Stimulated activated CD4-positive, alpha-beta T cell treated with anti-CD3 and anti-CD28 coated beads, Interleukin-4, amount 100 ng/mL, for 24 hours (primary cell): Measurements from ENCODE around the gene AMOTL2.

ENCODE experiments used
- DNase-seq: peaks from one replicate; pipeline ENCODE4 v3.0.0-alpha.2; 2020

Gene AMOTL2

DNA sequence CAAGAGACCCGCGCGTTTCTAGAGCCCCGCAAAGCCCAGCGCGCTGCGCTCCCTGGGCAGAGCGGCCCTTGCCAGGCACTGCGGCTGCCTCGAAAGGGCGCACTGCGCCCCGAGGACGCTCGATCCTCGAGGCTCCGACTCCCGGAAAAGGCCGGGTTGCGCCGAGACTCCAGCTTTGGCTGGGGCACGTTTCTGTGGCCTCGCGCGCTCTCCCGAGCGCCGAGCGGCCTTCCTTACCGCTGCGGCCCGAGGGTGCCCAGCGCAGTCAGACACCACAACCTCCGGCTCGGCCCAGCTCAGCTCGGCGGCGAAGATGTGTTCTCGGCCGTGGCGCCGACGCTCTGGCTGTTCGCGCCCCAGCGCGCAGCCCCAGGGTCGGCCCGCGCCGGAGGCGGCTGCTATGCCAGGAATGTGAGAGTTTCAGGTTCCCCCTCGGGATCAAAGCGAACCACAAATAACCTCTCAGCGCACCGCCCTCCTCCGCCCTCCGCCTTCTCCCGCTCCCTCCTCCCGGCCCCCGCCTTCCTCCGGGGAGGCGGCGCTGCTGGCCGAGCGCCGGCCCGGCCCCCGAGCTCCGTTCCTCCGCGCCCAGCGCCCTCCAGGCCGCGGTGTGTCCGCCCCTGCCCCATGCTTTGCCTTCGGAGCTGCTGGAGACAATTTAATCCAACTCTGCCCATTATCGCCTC lies at the start of gene AMOTL2:
TSS of gene AMOTL2 (minus strand) at position 343 of the 686 bp plus-strand sequence. CDS start 3,014 bp downstream, outside the sequence.
- no peak for DNase-seq

DNA sequence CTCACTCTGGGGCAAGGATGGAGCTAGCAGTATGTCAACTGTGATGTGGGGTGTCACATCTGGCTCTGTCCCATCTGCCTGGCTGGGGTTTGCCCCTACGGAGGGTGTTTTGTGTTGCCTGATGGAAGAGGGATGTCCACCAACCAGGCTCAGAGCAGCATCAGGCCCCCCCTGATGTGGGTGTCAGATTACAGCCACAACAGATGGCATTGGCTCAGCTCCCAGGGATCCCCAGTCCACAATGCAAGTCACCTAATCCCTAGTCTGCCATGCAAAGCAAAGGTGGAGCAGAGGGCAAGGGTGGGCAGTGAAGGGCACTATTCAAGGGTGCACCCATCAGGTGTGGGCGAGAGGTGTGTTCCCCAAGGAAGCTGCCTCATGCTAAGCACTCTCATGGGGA lies 48.9 kb upstream of the AMOTL2 start:
- no peak for DNase-seq

DNA sequence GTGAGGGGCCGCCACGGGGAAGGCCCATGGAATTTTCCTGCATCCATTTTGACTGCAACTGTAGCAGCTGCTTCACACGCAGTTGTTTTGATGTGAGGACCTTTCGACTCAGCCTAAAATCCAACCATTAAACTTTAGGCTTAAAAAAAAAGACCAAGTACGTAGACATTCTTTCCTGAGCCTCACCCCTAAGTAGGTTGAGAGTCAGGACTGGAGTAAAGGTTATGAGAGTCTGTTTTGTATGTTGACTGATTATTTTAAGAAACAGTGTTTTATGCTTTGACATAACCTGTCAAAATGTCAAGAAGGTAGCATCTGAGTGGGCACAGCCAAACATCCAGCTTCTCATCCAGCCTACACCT lies 45.7 kb upstream of the AMOTL2 start:
- DNase-seq = no peak

DNA sequence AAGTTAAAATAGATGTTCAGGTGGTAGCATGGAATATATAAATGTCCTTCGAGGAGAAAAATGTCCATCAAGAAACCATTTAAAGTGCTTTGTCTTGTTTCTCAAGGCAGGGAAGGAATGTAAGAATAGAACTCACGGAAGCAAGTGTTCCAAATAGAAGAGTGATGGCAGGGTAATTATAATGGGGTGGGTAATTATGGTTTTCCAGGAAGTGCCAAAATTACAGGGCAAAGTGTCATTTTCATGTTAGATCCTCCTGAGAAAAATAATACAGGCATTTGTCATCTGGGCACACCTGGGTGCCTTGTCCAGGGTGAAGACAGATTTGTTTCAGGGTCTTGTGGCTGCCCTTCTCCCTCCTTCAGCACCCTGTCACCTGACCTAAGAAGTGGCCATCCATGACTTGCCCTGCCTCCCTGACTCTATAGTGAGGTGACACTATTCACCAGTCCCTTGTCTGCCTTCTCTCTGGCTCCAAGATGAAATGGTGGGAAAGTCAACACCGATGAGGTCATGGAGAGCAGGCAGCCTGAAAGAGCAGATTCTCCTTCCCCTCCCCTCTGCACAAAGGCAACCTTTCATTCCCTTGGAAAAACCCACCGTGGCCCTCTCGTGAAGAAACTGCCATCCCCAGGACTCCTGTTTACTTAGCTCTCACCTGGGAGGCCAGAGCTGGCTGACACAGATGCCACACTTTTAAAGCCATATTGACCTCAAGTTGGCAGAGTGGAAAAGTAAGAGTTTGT lies 45.1 kb upstream of the AMOTL2 start:
- no peak for DNase-seq

DNA sequence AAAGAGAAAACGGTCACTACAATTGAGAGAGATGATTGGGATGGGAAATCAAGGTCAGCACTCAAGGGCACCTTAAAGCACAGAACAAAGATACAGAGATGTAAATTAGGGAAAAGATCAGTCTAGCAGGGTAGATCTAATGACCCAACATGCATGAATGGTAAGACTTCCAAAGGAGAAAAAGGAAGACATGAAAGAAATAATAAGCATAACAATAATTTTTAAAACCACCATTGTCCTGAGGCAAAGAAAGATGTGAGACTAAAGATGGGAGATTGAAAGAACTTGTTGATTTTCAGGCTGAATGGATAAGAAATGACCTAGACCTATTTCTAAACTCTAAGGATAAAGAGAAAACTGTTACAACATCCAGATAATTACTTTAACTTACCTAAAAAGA lies 34.8 kb upstream of the AMOTL2 start:
- no peak for DNase-seq

DNA sequence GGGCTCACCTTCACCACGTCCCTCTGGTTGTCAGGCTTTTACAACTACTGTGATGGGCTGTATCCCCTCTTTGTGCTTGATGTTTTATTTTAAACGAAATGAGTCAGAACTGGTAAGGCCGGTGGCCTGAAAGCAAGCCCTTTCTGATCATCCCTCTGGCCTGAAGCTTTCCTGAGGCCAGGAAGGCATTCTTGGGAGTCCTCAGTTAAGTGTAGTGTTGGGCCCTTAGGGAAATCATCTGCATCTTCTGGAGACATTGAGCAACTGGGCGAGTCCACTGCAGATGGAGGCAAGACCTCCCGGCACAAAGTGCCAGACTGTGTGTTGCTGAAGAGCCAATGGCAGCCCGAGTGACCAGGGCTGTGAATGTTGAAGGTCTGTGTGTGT lies 33.0 kb upstream of the AMOTL2 start:
- DNase-seq = no peak

DNA sequence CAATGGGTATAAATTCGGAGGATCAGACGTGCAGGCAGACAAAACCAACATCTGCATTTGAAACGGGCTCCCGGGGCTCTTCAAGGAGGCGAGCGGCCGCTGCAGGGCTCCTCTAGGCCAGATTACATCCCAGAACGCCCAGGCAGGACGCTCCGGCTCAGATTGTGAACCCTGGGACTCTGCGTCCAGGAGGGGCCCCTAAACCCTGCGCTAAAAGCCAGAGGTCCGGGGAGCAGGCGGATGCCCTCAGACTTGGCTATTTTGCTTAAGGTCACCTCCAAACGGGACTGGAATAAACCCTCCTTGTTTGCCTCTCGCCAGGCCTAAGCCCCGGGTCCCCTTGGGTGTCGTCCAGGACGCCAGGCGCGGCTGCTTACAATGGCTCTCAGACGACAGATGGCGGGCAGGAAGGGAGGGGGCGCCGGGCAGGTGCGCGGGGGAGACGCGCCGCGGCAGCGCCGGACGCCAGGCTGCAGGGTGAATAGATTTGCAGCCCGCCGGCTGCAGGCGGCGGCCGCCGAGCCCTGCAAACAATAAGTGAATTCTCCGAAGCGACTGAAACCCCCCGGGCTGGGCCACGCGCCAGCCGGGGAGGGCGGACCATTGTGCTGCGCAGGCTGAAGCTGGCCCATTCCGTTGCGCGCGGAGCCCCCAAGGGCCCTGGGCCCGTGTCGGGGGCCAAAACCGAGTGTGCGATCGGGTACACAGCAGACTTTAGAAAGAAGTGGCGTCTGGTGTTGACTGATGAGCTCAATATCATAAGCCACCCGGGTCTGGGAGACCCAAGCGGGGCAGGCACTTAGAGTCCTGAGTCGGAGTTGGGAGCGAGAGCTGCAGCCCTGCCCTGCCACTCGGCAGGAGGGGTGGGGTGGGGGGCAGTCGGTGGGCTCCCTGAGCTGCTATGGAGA lies 32.3 kb upstream of the AMOTL2 start:
- DNase-seq = no peak

DNA sequence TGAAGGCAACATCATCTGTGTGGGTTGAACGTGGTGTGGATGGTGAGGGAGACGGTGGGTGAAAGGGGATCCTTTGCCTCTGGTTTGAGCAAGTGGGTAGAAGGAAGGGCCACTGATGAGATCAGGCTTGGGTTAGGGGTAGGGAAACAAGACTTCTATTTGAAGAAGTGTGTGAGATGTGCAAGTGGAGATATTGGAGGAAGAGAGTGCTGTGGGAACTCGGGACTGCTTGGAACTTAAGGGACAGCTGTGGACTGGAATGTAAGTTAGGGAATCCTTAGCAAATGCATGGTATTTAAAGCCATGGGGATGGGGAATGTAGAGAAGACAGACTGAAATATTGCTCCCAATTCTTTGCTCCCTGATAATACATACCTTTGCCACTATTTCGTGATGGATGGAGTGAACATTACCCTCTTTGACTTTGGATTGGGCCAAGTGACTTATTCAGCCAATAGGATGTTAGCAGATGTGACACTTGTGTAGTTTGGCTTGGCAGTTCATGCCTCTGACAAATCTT lies 30.2 kb upstream of the AMOTL2 start:
- DNase-seq = no peak

DNA sequence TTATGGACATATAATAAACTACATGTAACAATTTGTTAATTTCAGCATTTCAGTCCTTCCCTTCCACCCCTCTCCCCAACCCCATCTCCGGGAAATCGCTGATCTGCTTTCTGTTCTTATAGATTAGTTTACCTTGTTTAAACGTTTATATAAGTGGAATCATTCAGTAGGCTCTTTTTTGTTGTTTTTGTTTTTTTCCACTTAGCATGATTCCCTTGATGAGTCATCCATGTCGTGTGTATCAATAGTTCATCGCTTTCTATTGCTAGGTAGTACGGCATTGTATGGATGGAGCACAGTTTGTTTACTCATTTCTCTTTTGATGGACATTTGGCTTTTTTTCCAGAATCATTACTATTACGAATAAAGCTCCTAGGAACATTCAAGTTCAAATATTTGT lies 23.5 kb upstream of the AMOTL2 start:
- no peak for DNase-seq

DNA sequence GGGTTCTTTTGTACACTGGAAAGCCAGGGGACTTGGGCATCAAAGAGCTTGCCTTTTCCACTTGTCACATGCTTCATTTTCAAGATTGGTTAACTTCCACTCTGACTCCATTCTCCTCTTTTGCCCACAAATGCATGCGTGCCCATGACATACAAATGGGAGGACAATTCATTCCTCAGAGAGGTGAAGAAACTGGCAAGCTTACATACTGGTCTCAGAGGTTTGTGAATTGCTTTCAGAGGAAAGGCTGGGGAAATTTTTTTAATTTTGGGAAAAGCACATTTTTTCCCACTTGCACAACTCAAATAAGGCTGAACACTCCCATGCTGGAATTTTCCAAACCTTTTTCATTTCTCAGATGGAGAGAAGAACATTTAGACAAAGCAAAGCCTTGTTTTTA lies 20.9 kb upstream of the AMOTL2 start:
- DNase-seq = no peak

DNA sequence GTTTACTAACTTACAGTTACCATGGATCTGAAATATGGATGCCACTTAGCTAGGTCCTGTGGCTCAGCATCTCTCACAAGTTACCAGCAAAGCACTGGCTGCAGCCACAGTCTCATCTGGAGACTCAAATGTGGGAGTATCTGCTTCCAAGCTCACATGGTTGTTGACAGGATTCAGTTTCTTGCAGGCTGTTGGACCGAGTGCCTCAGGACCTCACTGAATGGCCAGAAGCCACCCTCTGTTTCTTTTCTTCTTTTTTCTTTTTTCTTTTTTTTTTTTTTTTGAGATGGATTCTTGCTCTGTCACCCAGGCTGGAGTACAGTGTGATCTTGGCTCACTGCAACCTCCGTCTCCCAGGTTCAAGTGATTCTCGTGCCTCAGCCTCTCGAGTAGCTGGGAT lies 20.1 kb upstream of the AMOTL2 start:
- DNase-seq = no peak

DNA sequence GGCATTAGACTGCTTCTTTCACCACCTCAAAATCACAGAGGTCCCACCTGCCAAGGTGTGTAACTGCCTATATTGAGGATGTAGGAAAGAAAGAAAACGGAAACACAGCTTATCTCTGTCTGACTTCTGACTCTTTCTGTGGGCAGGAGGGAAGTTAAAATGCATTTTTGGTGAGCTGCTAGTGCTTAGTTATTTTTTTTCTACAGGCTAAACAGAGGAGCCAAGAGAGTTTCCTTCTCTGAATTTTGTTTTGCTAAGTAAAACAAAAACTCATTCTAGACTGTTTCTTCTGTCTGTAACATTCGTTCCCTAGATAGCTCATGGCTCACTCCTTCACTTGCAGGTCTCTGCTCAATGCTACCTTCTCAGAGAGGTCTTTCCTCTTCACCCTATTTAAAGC lies 18.8 kb upstream of the AMOTL2 start:
- no peak for DNase-seq

DNA sequence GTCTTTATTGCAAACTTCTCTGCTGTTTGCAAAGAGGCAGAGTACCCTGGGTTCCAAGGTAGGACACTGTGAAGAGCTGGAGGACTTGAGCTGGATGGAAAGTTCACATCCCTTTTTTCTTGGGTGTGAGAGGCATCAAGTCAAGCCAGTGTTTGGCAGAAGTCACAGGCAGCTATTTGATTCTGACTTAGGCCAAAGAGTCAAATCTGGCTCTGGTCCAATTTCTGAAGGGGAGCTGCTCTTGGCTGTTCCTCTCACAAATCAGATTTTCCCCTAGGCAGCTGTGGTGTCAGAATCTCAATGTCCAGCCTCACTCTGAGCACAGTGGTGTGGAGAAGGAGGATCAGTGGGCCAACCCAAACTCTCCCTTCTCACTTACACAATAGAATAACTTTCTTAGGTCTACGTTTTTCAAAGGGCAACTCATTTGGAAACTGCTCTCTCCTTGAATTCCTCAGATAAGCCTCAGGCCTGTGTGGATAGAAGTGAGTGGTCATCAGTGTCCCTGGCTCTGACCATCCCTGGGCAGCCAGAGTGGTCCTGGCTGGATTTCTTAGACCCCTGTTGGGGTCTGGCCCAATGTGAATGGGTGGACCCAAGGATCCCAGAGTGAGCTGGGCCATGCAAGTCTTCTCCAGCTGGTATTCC lies 18.2 kb upstream of the AMOTL2 start:
- no peak for DNase-seq

DNA sequence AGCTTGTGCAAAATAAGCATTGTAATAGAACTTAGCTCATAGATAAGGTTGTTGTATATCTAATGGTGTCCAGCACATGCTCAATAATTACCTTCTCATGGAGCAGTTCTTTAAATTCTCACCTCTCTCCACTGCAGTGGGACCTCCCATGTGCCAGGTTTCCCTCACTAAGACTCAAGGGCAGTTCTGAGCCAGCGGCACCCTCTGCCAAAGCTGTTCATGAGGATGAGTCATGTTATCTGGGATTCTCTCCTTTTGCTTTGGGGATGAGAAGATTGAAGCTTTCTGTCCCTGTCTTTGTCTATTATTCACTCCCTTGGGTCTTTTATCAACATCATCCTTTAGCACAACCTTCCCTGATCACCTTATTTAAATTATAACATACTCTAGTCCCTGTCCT lies 15.6 kb upstream of the AMOTL2 start:
- no peak for DNase-seq

DNA sequence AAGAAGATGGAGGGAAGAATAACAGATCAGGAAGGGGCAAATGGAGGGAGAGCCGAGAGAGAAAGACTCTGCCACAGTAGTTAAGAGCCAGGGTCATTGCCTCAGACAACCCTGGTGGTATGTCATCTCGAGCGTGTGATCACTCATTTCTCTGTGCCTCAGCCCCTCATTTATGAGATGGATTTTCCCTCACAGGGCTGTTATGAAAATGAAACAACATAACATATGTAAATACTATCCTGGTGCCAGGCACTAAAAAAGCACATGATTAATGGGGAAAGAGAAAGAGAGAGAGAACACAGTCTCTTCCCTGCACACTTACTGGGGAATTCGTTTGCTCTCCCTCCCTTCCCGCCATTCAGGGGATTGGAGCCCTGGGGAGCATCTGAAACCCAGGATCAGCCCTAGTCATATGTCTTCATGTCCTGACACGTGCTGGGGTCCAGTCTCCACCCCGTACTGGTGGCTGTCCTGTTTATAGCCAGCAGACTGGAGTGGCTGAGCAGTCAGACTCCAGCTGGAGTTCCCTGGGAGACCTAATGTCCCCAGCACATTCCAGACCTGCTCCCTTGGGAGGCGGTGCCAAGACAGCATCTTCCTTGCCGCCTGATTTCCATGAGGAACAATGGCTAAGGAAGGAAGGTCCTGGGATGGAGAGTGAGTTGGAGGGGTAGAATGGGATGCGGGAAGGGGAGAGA lies 14.7 kb upstream of the AMOTL2 start:
- DNase-seq = no peak

DNA sequence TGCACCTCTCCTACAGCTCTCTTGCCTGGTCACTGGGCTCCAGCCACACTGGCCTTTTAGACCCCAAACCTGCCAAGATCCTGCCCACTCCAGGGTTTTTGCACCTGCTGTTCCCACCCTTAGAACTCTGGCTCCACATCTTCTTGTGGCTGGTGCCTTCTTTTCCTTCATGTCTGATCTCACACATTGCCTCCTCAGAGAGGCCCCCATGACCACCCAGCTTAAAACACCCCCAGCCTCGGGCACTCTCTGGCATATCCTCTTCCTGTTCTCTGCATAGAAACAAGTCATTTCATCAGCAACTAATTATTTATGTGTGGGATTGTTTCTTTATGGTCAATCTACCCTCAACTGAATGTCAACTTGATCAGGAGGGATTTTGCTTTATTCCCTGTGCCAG lies 14.0 kb upstream of the AMOTL2 start:
- DNase-seq = no peak

DNA sequence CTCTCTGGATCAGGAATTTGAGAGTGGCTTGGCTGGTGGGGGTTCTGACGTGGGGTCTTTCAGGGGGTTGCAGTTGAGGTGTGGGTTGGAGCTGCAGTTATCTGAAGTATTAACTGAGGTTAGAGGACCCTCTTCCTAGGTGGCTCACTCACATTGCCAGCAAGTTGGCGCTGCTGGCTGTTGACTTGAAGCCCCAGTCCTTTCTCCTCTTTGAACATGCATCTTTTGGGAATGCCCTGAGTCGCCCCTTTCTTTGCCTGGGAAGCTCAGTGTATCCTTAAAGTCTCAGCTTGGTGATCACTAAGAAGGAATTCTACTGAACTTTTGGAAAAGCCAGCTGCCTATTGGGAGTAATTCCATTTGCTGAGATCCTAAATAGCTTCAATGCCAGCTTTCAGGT lies 13.0 kb upstream of the AMOTL2 start:
- DNase-seq = no peak

DNA sequence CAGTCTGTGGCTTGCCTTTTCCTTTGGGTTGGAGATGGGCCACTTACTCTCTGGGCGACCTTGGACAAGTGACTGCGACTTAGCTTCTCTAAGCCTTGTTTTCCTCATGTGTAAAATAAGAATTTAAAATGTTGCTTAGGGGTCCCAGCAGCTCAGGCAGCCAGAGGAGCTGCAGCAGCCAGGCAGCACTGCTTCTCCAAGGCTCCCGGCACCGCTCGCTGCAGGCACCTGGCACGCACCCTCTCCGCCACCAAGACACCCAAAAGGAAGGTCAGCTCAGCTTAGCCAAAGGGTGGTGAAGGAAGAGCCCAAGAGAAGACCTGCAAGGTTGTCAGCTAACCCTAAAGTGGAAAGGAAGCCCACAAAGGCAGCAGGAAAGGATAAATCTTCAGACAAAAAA lies 10.7 kb upstream of the AMOTL2 start:
- no peak for DNase-seq

DNA sequence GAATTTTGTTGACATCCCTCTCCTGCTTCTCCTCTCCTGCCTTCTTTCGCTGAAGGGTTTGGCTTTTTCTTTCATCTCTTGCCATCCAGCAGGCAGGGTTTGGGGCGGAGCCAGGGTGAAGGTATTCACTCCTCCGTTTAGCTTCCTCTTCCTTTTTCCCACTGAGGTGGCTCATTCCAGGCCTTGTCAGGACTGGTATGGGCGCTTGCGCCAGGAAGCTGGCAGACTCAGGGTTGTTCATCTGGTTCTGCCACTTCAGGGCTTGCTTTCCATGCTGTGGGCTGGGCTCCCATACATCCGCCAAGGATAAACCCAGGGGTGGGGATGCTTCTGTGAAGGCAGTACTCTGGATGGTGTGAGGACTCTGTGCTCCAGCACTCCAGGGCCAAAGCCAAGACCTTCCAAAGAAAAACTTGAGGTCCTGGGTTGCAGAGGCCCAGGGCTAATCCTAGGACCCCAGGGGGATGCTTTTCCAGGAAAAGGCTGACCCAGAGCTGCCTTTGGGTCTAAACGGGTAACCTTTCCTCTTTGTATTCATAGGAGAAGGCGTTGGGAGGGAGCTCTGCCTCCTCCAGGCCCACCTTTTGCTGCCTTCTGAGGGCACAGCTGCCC lies 7.7 kb upstream of the AMOTL2 start:
- DNase-seq = no peak

DNA sequence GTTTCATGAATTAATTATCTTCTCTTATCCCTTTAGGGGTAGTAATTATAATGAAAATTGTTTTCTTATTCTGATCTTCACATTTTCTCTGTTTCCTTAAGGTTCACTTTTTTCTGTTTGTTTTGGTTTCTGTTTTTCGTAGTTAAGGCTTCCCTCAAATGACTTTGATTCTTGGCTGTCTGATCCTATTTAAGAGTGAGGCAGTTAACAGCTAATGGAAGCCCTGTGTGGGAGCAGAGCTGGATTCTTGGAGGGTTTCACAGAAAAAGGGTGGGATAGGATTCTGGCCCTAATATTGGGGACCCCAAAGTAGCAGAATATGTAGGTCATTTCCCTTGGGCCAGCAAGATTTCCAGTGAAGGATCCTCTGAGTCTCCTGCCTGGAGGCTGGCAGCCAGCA lies 6.8 kb upstream of the AMOTL2 start:
- no peak for DNase-seq

DNA sequence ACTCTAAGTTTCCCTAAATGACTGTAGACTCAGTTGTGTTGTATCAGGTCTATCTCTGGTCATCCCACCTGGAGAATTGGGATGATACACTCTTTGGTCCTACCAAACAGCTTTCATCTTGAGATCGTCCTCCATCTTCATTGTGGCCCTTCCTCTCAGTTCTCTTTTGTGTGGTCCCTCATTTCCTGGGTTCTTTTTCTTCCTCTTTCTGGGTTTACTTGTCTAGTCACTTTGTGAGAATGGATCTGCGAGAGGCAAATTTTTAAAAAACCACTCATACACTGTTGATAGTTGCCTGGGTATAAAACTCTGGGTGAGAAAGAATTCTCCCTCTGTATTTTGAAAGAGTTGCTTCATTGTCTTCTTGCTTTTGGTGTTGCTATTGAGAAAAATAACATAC lies 6.0 kb upstream of the AMOTL2 start:
- no peak for DNase-seq

DNA sequence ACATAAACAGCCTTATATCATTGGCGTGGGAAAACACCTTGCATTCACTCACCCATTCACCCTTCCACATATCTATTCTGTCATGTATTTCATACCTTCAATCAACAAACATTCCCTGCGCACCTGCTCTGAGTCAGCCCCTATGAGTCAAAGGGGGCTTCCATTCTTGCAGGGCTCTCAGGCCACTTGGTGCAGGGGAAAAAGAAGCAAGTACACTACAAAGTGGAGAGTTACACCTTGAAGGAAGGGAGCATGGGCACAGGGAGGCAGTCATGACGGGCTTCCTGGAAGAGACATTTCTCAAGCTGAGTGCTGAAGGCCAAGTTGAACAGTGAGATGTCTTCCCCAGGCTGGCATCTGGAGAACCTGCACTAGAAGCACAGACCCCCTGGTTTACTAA lies 4.6 kb upstream of the AMOTL2 start:
- no peak for DNase-seq
